ENCODE results near the gene MRTFA. TPM values are rescaled to one million over a fixed set of nuclear protein-coding genes. Genes with fewer than 3 reads are reported as not detected.
"Not testable (repeated sequence)": the region's sequence is repeated elsewhere in the genome, so short reads cannot be mapped to it uniquely, and the experiment has no call there.

Gene MRTFA
- total RNA-seq, 1 donor from 2014 or later: 64.2 TPM

DNA sequence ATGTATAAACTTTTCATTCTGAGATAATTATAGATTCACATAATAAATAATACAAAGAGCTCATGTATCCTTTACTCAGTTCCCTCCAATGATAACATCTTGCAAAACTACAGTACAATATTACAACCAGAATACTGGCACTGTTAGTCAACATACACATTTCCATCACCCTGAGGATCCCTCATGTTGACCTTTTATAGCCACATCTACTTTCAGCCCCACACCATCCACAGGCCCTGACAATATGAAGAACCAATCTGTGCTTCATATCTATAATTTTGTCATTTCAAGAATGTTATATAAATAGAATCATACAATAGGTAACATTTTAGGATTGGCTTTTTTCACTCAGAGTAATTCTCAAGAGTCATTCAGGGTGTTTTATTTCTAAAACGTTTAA lies 115.5 kb downstream of the MRTFA start:
- no peak for DNase-seq (ENCODE audit: low spot score)

DNA sequence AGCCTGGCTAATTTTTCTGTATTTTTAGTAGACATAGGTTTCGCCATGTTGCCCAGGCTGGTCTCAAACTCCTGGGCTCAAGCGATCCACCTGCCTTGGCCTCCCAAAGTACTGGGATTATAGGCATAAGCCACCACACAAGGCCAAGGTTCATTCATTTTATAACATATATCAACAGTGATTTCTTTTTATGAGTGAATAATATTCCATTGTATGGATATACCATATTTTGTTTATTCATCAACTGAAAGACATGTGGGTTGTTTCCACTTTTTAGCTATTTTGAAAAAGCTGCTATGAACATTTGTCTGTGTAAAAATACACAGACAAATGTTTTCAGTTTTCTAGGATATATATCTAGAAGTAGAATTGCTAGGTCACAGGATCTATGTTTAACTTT lies 116.0 kb downstream of the MRTFA start:
- no peak for DNase-seq (ENCODE audit: low spot score)

DNA sequence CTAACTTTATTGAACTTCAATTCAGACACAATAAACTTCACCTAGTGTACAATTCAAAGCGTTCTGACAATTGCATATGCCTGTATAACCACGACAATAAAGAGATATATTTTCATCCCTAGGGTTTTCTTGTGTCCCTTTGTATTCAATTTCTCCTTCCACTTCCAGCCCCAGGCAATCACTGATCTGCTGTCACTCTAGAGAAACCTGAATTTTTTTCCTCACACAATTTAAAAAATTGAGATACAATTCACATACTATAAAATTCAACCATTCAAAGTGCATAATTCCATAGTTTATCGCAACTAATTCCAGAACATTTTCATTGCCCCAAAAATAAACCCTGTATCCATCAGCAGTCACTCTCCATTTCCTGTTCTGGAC lies 116.6 kb downstream of the MRTFA start:
- DNase-seq (ENCODE audit: low spot score): no peak

DNA sequence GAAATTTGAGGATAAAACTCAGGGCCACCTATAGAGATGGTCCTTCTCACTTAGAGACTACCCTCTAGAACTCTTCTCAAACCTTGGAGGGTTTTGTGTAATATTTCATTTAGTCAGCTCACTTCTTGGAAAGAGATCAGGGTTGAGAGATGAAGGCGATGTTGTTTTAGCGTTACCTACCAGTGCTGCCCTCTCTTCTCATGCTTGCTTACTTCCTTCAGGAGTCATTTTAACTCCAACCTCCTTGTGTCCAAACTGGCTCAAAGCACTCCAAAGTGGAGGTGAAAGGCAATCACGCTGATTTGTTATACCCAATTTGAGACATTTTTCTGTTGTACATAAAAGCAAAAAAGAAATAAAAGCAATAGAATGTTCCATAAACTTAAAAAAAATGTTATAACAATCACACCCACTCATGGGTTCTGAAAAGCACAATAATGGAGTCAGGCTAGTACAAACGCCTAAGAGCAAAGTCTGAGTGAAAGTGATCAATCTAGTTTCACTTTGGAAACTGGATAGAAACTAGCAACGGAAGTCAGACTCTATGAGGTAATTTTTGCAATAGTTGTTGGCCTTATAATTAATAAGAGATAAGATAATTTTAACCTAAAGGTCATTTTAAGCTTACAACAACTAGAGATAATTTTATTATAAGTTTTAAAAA lies 117.1 kb downstream of the MRTFA start:
- no peak for DNase-seq (ENCODE audit: low spot score)

DNA sequence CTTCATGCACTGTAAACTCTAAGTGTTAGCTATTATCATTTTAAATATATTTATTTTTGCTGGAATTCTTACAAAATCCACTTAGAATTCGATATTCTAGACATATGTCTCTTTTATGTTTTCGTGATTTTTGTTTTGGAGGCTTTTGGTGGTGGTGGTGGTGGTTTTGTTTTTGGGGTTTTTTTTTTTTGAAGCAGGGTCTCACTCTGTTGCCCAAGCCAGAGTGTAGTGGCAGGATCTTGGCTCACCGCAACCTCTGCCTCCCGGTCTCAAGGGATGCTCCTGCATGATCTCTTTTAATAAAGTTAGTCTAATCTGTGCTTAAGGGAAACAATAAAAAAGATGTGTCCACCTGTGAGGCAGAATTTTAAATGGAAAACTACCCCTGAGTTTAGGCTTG lies 117.7 kb downstream of the MRTFA start:
- DNase-seq (ENCODE audit: low spot score): no peak

DNA sequence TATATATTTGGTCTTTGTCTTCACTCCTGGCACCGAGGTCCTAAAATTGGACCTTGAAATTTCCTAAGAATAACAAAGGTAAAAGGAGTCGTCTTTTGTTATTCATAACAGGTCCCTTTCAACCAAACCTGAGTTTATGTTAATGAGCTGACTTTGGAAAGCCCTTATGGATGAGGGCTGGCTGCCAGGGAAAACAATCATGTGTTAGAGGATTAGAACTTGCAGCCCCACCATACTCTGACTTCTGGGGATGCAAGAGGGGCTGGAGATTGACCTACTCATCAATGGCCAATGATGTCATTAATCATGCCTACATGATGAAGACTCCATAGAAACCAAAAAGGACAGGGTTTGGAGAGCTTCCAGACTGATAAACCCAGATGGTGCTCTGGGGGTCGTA lies 118.9 kb downstream of the MRTFA start:
- DNase-seq (ENCODE audit: low spot score): no peak

DNA sequence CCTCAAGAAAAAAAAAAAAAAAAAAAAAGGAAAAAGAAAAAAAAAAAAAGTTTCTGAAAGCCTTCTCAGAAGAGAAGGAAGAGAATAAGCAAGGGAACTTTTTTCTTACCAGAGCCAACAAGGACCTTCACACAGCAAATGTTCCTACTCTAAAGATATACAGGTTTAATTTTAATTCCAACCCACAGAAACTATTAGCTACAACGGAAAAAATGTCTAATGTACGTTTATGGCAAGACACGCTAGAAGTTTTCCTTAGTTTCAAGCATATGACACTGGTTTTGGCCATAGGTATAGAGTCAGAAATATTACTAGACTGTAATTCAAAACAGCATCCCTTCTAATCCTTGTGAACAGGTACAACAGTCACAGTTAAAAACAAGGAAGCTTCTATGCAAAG lies 120.1 kb downstream of the MRTFA start:
- no peak for DNase-seq (ENCODE audit: low spot score)

DNA sequence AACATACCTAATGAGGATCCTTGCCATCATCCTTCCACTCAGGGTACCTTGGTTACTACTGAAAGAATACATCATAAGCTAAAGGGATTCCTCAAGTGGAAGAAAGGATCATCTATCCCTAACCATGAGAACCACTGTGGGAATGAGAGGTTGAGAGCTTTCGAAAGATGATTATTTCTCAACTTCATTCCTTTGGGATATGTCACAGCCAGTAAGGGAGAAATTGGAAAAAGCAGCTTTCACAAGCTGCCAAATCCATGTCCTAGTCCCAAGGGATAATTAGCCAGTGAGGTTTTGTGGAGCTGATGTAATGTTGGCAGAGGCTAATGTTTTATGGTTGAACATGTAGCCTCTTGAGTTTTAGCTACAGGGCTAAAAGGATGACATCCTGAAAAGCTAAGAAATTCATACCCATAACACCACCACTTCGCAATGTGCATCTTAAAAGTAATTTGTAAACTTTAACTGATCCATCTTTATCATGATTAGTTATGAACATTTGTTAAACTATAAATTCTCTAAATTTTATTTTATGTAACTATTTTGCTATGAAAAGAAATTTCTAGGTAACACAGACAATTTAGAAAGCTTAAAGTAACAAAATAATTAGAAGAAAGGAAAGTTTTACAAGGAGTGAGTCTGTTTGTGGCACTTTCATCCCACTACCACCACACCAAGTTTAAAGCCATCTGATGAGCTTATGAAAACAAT lies 123.9 kb downstream of the MRTFA start:
- DNase-seq (ENCODE audit: low spot score): no peak

DNA sequence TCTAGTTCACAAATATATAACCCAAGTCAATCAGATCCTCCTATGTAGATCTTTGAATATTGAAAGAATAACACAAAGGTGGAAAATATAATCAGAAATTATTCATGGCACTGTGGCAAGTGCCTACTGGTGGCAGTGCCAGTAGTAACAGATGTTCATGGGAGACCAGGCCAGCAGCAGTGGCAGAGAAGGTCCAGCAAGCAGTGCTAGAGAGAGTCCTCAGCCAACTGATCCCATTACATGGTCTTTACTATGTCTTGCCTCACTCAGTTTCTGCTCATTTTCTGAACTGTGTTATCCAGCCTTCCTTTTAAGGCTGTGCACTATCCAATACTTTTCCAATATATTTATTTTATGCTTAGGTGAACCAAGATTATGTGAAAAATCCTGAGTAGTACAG lies 124.9 kb downstream of the MRTFA start:
- DNase-seq (ENCODE audit: low spot score): no peak

DNA sequence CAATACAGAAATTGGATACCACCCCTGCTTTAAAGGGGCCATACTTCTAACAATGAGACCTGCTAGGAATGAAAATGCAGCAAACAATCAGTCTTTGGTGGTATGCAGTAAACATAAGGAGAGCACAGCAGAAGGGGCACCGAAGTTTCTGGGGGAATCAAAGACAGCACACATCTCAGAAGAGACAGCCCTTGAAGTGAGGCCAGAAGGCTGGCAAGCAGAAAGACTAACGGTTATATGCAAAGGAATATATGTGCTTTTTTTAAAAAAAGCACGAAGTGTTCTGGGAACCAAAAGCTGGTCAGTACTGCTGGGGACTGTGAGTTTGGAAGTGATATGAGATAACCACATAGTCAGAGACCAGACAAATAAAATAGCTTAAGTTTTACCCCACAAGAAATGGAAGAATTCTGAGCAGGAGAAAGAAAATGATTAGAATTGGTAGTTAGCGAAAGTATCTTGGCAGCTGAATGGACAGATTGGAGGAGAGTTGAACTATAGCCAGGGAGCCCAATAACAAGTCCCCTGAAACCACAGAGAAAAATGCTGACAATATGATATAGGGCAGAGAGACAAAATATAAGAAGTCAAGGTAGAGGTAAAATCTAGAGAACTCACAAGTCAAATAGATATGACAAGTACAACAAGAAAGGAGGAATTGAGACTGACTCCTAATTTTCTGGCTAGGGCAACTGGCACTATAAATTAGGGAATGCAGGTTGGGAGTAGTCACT lies 125.7 kb downstream of the MRTFA start:
- no peak for DNase-seq (ENCODE audit: low spot score)

DNA sequence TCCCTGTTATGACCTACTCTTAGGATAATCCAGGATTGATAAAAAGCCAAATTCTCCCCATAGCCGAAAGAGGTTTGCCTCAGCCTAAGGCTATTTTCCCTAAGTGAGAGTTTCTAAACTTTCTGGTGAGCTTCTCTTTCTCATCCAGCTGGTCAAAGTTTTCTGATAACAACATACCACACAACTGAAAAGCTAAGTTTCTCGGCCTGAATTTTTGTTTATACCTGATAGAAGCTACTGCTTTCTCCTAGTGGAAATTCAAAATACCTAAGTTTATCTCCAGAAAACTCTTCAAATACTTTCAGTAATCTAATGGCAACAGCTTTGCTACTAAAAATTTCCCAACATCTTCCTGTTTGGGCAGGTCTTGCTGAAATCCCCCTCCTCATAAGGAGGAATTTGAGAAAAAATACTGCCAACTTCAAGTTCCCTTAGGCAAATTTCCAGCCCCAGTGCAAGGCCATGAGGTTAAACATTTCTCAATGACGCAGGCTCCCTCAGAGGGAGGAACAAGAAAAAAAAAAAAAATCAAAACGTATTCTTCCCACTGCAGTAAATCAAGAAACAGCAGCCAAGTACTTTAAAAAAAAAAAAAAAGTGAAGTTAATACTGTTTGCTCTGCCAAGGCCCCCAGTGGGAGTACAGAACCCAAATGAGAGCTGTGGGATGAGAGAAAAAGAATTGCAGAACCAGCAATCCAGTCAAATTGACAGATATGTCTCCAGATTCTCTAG lies 127.0 kb downstream of the MRTFA start:
- peak; percentile 60 for DNase-seq (ENCODE audit: low spot score)

DNA sequence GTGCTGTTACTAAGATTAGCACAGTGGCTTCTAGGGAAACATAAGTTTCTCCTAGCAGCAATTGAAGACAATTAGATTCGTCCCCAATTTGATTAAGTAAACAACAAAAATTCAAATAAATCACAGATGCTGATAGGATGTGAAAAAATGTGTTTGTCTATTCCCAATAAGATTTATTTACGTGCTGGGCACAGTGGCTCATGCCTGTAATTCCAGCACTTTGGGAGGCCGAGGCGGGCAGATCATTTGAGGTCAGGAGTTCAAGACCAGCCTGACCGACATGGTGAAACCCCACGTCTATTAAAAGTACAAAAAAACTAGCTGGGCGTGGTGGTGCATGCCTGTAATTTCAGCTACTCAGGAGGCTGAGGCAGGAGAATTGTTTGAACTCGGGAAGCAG lies 128.5 kb downstream of the MRTFA start:
- not testable (repeated sequence) for DNase-seq (ENCODE audit: low spot score)

DNA sequence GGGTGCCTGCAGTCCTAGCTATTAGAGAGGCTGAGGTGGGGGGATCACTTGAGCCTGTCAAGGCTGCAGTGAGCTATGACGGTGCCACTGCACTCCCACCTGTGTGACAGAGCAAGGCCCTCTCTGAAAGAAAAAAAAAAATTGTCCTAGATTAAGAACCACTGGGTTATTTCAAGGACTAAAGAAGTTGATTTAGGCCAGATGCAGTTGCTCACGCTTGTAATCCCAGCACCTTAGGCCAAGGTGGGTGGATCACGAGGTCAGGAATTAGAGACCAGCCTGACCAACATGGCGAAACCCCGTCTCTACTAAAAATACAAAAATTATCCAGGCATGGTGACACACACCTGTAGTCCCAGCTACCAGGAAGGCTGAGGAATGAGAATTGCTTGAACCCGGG lies 129.0 kb downstream of the MRTFA start:
- DNase-seq (ENCODE audit: low spot score): no peak

DNA sequence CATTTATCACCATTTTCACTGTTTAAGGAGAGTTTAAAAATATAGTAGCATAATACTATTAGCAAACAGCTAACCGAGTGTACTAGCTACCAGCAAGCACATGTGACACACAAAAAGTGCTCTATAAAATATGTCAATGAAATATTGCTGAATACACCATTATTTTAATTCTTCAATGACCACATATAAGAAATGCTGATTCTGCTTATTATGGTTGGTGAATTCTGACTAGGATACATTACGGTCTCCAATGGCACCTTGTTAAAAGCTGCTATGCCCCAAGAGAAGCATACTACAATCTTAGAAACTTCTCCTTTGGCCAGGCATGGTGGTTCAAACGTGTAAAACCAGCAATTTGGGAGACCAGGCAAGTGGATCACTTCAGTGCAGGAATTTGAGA lies 129.8 kb downstream of the MRTFA start:
- DNase-seq (ENCODE audit: low spot score): no peak

DNA sequence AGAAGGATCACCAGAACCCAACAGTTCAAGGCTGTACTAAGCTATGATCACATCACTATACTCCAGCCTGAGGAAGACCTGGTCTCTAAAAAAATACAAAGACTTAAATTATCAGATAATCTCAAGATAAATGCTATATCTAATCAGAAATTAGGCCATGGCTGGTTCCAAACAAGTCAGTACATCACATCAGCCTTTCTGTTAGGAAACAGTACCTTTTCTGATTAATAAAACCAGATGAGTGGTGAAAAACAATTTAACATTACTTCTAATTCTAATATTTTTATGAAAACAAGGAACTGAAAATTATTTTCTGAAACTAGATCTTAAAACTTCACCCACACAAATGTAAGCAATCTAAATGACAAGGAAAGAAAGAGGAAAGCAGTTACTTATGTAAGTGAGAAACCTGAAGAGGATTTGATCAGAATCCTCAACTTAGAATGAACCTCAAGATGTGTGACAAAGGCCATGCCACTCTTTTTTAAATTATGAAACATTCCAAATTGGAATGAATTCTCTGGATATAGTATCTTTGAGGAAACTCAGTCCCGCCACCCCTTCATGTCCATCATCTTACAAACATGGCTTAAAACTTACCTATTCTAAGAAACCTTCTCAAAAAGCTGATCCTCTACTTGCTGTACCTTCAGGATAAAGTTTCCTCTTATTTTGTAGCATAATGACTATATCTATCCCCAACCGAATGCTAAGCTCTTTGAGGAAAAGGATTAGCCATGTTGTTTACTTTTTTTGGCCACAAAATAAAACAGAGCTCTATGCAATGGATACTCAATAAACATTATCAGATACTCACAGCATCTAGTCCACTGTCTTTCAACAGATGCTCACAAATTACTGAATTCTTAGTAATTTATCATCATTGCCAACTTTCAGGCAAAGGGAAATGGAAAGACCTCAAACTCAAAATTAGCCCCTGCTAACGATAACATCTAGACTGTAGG lies 132.0 kb downstream of the MRTFA start:
- no peak for DNase-seq (ENCODE audit: low spot score)

DNA sequence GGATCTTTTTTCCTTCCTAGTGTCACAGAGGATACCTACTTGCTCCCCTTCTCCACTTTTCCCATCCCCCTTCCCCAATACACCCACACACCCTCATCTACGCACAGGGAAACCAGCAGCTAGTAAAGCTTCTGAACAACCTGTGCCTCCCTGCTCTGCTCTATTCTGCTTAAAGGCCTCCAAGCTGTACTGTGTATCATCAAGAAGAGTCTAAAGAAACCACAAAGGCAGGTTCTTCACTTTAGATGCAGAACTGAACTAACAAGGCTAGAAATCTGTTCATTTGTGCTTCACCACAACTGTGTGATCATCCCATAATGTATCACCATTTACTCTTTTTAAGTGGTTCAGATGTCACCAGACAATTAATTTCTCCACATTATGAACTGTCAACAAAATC lies 133.6 kb downstream of the MRTFA start:
- no peak for DNase-seq (ENCODE audit: low spot score)

DNA sequence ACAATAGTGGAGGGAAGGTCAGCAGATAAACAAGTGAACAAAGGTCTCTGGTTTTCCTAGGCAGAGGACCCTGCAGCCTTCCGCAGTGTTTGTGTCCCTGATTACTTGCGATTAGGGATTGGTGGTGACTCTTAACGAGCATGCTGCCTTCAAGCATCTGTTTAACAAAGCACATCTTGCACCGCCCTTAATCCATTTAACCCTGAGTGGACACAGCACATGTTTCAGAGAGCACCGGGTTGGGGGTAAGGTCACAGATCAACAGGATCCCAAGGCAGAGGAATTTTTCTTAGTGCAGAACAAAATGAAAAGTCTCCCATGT lies 136.1 kb downstream of the MRTFA start:
- DNase-seq (ENCODE audit: low spot score): not testable (repeated sequence)

DNA sequence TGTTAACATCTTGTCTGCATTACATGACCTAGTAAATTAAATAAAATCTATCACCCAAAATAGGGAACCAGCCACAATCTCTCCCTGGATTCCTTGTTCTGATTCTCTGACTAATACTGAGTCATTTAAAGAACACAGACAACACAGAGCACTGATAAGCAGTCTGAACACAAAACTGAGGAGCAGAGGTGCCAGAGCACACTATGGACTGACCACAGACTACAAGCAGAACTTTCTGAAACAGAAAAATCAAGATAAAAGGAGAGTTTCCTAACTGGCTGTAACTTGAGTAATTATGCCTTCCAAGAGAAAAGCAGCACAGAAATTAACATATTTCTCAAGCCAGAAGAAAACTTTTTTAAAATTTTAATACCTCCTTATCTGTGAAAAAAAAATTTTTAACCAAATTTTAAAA lies 137.3 kb downstream of the MRTFA start:
- DNase-seq (ENCODE audit: low spot score): no peak

DNA sequence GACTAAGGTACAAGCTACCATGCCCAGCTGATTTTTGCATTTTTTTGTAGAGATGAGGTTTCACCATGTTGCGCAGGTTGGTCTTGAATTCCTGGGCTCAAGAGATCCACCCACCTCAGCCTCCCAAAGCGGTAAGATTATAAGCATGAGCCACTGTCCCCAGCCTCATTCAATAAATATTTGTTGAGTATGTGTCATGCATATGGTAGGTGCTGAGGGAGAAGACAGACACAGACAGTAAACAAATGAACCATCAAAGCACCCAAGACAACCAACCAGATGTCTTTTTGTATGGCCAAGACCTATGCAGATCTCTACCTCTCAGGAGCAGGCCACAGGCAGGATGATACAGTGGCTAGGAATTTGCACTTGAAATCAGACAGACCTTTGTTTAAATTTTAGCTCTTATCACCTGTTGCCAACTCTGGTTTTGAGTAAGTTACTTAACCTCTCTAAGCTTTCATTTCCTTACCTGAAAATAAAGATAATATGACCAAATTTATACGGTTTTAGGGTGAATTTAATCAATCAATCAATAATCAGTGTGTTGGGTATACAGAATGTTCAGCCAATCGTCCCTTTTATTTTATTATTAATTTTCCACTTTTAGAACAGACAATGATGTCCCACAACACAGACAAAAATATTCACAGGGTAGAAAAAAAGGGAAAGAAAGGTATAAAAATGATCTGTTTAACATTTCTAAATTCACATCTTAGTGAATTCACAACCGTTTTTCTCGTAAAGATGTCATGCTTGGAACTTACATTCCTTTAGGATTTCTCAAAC lies 137.9 kb downstream of the MRTFA start:
- DNase-seq (ENCODE audit: low spot score): no peak

DNA sequence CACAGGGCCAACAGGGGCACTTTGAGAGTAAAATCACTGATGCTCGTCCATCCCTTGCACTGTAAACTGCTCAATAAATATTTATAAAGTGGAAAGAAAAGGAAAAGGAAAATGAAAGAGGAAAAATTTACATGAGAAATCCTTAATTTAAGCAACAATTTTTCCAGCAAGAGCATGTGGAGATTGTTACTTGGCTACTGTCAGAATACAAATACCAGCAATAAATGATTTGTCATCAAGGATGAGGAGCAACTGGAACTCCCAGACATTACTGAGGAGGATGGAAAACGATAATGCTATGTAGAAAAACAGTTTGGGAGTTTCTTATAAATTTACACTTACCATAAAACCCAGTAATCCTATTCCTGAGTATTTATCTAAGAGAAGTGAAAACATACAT lies 143.1 kb downstream of the MRTFA start:
- DNase-seq (ENCODE audit: low spot score): no peak
